Gastroesophageal sphincter (tissue), 3 donors: ENCODE data around the gene VTN.
A peak's percentile ranks its signal among the peaks of the same experiment; 100 is the strongest.

Experiments
- CTCF ChIP-seq, 4 experiments: fragments of 200-600 bp in 2 of 4; fragments of 450-650 bp in 2 of 4; sonication (generic) in 1 of 4; IDR thresholded peaks; one replicate each; pipeline ENCODE4 v1.5.1; 2017 to 2019; ENCODE audit warnings: antibody characterized with exemption in 4 of 4, mild to moderate bottlenecking in 2 of 4, moderate library complexity in 2 of 4
- EP300 ChIP-seq: sonication (generic); formaldehyde crosslinking; IDR thresholded peaks from one replicate; pipeline ENCODE4 v1.6.1; 2017; ENCODE audit warnings: antibody characterized with exemption, mild to moderate bottlenecking
- POLR2A ChIP-seq, 2 donors: fragments of 450-650 bp; IDR thresholded peaks; one replicate each; pipeline ENCODE4 v1.6.1; 2017; ENCODE audit warnings: antibody characterized with exemption in 2 of 2, mild to moderate bottlenecking in 2 of 2, moderate library complexity in 1 of 2
- POLR2AphosphoS5 ChIP-seq: sonication (generic); formaldehyde crosslinking; IDR thresholded peaks from one replicate; pipeline ENCODE4 v1.6.1; 2017; ENCODE audit warnings: antibody characterized with exemption

GRCh38 chr17:28405632-28406472 is 35.7 kb upstream of the VTN start, which contains the start of gene SLC46A1:
- TF ChIP-seq EP300 (no peak), CTCF (IDR thresholded peaks at IDR 0.05) (no peak), POLR2A (IDR thresholded peaks at IDR 0.05) (peak in 1 of 2 donors; percentile 16), POLR2AphosphoS5 (no peak)
